UCSD-AML1 (cell line): ENCODE data around the gene PEX5.
A peak's percentile ranks its signal among the peaks of the same experiment; 100 is the strongest.

ENCODE experiments used
- DNase-seq: peaks from one replicate; lab custom pipeline; 2025; ENCODE audit not compliant: unreplicated experiment; lab: John Stamatoyannopoulos, UW

The PEX5 gene

DNA sequence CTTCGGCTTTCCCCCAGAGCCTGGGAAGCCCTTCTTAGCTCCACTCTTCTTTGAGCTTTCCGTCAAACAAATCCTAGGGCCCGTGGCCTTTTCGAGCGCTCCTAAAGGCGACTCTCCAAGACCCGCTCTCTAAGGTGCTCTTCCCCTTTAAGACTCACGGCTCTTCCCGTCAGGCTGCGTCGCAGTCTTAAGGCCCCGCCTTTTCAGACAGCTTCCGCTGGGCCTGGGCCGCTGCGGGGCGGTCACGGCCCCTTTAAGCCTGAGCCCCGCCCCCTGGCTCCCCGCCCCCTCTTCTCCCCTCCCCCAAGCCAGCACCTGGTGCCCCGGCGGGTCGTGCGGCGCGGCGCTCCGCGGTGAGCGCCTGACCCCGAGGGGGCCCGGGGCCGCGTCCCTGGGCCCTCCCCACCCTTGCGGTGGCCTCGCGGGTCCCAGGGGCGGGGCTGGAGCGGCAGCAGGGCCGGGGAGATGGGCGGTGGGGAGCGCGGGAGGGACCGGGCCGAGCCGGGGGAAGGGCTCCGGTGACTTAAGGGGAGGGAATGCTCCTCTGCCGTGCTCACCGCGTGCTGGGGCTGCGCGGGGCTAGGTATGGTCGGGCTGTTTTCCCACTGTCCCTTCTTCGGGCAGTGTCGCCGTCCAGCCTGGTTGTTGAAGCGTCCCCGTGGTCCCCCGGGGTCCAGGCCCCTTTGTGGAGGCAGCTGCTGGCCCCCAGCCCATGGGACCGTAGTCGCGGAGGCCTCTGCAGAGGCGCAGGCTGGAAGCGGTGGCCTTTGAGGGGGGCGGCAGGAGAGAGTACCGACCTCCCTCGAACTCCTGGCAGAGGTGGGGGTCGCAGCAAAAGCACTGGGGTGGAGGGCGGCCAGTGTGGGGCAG lies at the start of gene PEX5:
Gene PEX5 (plus strand): TSS at position 289 of the 870 bp plus-strand sequence. CDS start 692 bp downstream, outside the sequence.
- peak; percentile 89 for DNase-seq

- DNase-seq: no peak
These were observed 48.0 kb upstream of the PEX5 start for GRCh38 chr12:7141351-7142005.

GRCh38 chr12:7142056-7142644 lies 47.3 kb upstream of the PEX5 start:
- DNase-seq: peak; percentile 58

- no peak for DNase-seq
These were observed 46.5 kb upstream of the PEX5 start for GRCh38 chr12:7142809-7143465.

DNA sequence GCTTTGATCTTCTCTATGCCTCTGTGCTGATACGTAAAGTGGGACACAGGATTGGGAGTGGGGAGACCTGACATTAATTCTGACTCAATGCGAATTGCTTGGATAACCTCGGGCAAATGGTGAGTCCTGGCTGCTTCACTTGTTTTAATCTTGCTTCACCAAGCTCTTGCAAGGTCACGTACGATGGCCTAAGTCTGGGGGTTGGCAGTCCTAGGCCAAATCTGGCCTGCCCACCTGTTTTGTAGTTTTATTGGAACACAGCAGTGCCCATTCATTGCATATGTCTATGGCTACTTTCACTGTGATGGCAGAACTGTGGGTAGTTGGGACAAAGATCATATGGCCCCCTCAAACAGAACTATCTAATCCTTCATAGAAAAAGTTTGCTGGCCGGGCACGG lies 45.9 kb upstream of the PEX5 start:
- DNase-seq: no peak

DNA sequence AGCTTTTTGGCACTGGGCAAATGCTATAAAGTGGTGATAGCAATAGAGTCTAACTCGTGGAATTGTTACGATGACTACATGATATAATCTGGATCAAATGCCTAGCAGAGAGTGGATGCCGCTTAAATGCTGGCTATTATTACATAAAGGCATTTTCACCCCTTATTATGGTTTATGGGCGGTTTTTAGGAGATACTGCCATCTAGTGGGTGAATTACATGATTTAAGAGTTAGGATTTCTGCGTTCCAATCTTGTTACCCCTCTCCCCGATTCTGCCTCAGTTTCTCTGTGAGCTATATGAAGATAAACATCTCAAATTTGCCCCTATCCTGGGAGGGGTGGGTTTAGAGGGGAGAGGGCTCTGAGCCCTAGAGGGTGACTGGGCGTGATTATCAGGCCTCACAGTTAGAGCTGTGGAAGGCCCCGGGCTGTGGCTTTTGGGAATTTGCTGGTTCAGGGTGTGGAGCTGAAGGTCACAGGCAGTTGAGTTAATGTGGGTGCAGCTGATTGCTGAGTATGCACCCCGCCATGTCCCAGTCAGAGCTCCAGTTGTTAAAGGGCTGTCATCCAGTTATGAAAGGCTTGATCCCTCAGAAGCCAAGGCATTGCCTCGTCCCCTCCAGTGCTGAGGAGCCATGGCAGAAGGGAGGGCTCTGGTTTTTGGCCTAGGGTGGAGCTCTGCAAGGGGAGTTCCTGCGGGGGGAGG lies 44.9 kb upstream of the PEX5 start:
- DNase-seq: no peak

- DNase-seq: no peak
These were observed 43.8 kb upstream of the PEX5 start for GRCh38 chr12:7145671-7146070.

- DNase-seq: no peak
These were observed 43.3 kb upstream of the PEX5 start for GRCh38 chr12:7146228-7146627.

DNA sequence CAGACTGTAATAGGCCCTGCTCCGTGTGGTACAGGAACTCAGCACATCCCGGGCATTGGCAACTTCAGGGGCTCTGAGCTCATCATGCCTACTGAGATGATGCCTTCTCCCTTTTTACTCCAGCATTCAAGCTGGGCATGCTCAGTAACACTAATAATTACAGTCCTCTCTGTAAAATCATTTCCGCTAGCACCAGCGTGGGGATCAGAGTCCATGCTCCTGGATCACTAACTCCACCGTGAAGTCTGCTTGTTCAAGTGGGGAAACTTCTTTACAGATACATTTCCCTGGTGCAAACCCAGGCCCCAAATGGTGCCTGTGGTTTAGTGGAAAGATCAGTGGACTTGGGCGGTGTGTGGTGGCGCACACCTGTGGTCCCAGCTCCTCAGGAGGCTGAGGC lies 42.6 kb upstream of the PEX5 start:
- no peak for DNase-seq

GRCh38 chr12:7150356-7150755 lies 39.1 kb upstream of the PEX5 start:
- no peak for DNase-seq

DNA sequence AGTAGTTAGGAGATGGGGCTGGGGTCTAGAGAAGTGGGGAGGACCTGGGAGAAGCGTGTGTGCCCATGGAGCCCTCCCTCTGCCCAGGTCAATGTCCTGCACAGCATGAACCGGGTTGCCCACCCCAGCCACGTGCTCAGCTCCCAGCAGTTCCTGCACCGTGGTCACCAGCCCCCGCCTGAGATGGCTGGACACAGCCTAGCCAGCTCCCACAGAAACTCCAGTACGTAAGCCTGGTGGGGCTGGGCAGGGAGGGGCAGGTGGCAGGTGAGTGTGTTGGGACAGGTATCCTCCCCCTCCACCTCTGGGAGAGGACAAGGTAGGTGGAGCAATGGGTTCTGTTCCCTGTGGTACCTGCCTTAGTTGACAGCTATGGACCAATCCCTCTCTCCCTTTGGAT lies 38.6 kb upstream of the PEX5 start:
- DNase-seq: no peak

DNA sequence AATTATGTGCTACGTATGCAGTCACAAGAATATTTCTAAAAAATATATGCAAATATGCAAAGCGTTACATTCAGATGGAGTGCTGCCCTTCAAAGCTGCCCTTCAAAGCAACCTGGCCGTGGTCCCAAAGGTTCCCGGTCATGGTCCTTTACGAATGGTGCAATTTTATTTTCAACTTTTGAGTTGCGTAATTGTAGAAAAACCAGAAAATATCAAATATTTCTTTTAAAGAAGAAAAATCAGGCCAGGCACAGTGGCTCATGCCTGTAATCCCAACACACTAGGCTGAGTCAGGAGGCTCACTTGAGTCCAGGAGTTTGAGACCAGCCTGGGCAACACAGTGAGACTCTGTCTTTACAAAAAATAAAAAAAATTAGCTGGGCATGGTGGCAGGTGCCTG lies 38.0 kb upstream of the PEX5 start:
- no peak for DNase-seq

DNA sequence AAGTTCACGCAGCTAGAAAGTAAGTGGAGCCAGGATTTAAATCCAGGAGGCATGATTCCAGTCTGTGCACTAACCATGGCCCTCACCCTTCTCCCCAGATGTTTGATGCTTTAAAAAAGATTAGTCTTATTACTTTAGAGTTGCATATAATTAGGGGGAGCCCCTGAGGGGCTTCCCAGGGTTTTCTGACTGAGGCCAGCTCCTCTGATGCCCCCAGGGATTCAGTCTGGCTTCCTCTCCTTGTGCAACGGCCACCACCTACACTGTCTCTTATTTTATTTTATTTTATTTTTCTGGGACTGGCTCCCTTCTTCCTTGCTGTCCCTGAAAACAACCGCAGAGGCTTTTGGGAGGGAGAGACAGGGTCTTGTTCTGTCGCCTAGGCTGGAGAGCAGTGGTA lies 36.7 kb upstream of the PEX5 start:
- no peak for DNase-seq

DNA sequence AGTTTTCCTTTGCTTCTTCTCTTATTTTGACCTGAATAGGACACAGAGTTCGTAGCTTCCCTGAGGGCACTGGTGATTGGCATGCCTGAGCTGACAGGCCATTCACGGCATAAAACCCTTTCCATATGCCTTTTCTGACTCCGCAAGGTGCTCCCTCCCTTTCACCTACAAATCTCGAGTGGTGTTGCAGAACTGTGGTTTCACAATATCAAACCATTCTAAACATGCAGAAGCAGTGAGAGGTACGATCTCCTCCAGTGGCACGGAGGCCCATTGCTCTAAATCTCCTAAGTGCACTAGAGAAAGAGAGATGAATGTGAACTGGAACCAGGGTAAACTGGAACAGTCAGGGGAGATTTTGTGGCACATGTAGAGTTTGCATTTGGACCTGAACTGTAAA lies 35.4 kb upstream of the PEX5 start:
- DNase-seq: no peak

DNA sequence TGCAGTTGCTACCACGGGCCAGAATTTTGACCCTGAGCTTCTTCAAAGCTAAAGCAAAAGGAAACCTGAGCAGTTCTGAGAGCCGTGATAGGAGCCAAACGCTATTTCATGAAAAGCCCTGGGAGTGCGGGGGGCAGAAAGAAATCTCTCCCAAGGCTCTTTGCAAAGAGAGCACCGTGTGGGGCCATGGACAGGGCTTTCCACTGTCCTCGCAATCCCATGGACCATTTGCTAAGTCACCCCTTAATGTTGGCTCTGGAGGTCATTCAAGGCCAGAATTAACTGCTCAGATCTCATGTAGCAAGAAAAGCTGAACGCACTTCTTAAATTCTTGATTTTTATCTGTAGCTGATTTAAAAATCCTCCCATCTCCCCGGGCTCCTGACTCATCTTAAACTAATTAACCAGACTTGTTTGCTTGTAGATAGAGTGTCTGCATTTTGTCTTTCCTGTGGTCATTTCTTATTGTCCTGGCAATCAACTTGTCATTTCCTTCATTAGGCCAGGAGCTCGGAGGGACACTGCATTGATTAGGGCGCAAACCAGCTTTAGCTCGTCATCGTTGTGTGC lies 34.5 kb upstream of the PEX5 start:
- no peak for DNase-seq

GRCh38 chr12:7155471-7156034 lies 33.9 kb upstream of the PEX5 start:
- DNase-seq: no peak

GRCh38 chr12:7156259-7157197 lies 33.0 kb upstream of the PEX5 start:
- DNase-seq: no peak

GRCh38 chr12:7157391-7157790 lies 32.1 kb upstream of the PEX5 start:
- no peak for DNase-seq
